Breast epithelium (tissue), 4 donors: ENCODE results near the gene PTPRN. TPM values are rescaled to one million over a fixed set of nuclear protein-coding genes. Genes with fewer than 3 reads are reported as not detected.
"Not testable (repeated sequence)": the region's sequence is repeated elsewhere in the genome, so short reads cannot be mapped to it uniquely, and the experiment has no call there.

Source experiments
- DNase-seq, 2 donors: peaks; one replicate each; pipeline ENCODE4 v3.0.0-alpha.2; 2019; ENCODE audit warnings: low spot score in 2 of 2
- H3K27ac ChIP-seq, 2 donors: fragments of 200-600 bp; sonication (generic) in 1 of 2; one replicate each; pipeline ENCODE4 v1.5.1; 2016 to 2019; ENCODE audit warnings: mild to moderate bottlenecking in 1 of 2
- H3K27me3 ChIP-seq, 2 donors: fragments of 200-600 bp; sonication (generic) in 1 of 2; one replicate each; pipeline versions ENCODE4 v1.5.1 to v1.6.0; 2017 to 2019; ENCODE audit warnings: control low read depth in 1 of 2, mild to moderate bottlenecking in 1 of 2
- H3K36me3 ChIP-seq: fragments of 200-600 bp; one replicate; pipeline ENCODE4 v1.5.1; 2019
- H3K4me1 ChIP-seq, 2 donors: fragments of 200-600 bp; sonication (generic); one replicate each; pipeline ENCODE4 v1.5.1; 2016 to 2019; ENCODE audit warnings: control low read depth in 1 of 2
- H3K4me3 ChIP-seq, 3 donors: fragments of 200-600 bp; sonication (generic); 1 replicate in 2 of 3; 2 replicates in 1 of 3; pipeline ENCODE4 v1.5.1; 2016 to 2019; ENCODE audit warnings: mild to moderate bottlenecking in 3 of 3, moderate library complexity in 2 of 3
- H3K9me3 ChIP-seq, 2 donors: fragments of 200-600 bp; sonication (generic) in 1 of 2; one replicate each; pipeline ENCODE4 v1.5.1; 2016 to 2019; ENCODE audit warnings: control low read depth in 1 of 2
- POLR2A ChIP-seq: fragments of 450-650 bp; IDR thresholded peaks from one replicate; pipeline ENCODE4 v1.6.1; 2016; ENCODE audit warnings: antibody characterized with exemption, mild to moderate bottlenecking, moderate library complexity
- POLR2AphosphoS5 ChIP-seq, 3 donors: sonication (generic); formaldehyde crosslinking; IDR thresholded peaks; one replicate each; pipeline ENCODE4 v1.6.1; 2017; ENCODE audit warnings: antibody characterized with exemption in 3 of 3
- intact Hi-C: fragments of 100-400 bp; cut with DNase I; formaldehyde crosslinking; loops from one replicate; pipeline ENCODE4 v1.15.1; 2023; ENCODE audit warnings: low total_unique reads
- total RNA-seq, 3 donors: library from RNA; depleted of rRNA; stranded (reverse); fragments of >200 nt; gene quantifications; one replicate each; pipeline ENCODE4 v1.1.0, GENCODE V29; 2016
- TF ChIP-seq, protein P1 (sequence below), 3 donors: fragments of 450-650 bp; IDR thresholded peaks; one replicate each; pipeline ENCODE4 v1.5.1; 2016 to 2017; ENCODE audit warnings: antibody characterized with exemption in 3 of 3, mild to moderate bottlenecking in 3 of 3, moderate library complexity in 3 of 3

The PTPRN gene
- total RNA-seq, 3 donors from 2014 or later = 0.33 to 0.44 TPM; not detected in 1

DNA sequence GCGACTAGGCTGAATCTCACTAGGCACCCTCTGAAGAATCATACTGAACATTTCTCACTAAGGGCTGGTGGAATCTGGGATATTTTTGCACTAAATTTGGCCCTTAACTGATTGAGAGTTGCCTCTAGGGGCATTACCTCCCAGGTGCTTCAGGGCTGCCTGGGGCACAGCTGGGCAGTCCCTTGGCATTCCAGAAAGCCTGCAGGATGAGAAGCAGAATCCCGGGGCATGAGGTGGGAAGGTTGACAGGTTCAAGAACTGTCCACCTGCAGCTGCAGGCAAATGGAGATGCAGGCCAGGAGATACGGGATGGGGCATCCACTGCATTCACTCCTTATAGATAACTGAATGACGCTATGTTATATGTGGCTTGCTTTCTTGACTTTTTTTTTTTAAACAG lies 15.9 kb upstream of the PTPRN start:
- H3K27ac ChIP-seq = no peak overlapping the region
- no peak for DNase-seq
- H3K9me3 ChIP-seq = no peaks in the 10 kb centered on the region
- H3K36me3 ChIP-seq = no peaks in the 10 kb centered on the region
- intact Hi-C loops = no loop called here
- H3K4me3 ChIP-seq = no peak overlapping the region
- H3K4me1 ChIP-seq = no peaks in the 10 kb centered on the region
- H3K27me3 ChIP-seq = no peaks in the 10 kb centered on the region
- no peak for TF ChIP-seq POLR2A
- TF ChIP-seq POLR2AphosphoS5 (IDR thresholded peaks at IDR 0.05) = no peak
- TF ChIP-seq, protein P1, sequence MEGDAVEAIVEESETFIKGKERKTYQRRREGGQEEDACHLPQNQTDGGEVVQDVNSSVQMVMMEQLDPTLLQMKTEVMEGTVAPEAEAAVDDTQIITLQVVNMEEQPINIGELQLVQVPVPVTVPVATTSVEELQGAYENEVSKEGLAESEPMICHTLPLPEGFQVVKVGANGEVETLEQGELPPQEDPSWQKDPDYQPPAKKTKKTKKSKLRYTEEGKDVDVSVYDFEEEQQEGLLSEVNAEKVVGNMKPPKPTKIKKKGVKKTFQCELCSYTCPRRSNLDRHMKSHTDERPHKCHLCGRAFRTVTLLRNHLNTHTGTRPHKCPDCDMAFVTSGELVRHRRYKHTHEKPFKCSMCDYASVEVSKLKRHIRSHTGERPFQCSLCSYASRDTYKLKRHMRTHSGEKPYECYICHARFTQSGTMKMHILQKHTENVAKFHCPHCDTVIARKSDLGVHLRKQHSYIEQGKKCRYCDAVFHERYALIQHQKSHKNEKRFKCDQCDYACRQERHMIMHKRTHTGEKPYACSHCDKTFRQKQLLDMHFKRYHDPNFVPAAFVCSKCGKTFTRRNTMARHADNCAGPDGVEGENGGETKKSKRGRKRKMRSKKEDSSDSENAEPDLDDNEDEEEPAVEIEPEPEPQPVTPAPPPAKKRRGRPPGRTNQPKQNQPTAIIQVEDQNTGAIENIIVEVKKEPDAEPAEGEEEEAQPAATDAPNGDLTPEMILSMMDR (IDR thresholded peaks at IDR 0.05) = no peak

DNA sequence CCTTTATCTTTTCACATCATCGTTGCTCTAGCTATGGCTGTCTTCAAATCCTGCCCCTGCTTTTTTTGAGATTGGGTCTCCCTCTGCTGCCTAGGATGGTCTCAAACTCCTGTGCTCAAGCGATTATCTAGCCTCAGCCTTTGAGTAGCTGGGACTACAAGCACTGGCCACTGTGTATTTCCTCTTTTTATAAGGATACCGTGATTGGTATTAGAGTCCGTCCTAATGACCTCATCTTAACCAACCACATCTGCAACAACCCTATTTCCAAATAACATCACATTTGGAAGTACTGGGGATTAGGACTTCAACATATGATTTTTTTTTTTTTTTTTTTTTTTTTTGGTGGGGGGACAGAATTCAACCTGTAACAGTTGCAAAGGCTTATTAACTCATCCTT lies 14.2 kb upstream of the PTPRN start:
- H3K9me3 ChIP-seq = no peaks in the 10 kb centered on the region
- H3K27me3 ChIP-seq = no peaks in the 10 kb centered on the region
- intact Hi-C loops = no loop called here
- H3K4me1 ChIP-seq = no peaks in the 10 kb centered on the region
- no peaks in the 10 kb centered on the region for H3K36me3 ChIP-seq
- no peak overlapping the region for H3K27ac ChIP-seq
- TF ChIP-seq, protein P1 (IDR thresholded peaks at IDR 0.05) = no peak
- TF ChIP-seq POLR2AphosphoS5 (IDR thresholded peaks at IDR 0.05) (no peak), POLR2A (no peak)
- no peak for DNase-seq
- H3K4me3 ChIP-seq = no peak overlapping the region

DNA sequence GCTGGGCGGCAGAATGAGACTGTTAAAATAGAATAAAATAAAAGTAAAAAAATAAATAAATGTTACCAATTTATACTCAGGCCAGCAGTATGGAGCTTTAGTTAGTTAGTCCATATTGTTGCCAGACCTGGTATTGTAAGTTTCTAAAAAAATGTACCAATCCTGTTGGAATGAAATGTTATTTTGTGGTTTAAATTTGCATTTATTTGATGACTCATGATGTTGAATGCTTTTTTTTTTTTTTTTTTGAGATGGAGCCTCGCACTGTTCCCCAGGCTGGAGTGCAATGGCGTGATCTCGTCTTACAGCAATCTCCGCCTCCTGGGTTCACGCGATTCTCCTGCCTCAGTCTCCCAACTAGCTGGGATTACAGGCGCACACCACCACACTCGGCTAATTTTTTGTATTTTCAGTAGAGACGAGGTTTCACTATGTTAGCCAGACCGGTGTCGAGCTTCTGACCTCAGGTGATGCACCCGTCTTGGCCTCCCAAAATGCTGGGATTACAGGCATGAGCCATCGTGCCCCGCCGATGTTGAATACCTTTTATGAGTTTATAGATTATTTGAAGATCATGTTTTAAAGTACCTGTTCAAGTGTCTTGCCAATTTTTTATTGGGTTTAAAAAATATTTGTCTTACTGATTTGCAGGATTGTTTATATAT lies 5.7 kb upstream of the PTPRN start:
- TF ChIP-seq POLR2A (no peak), POLR2AphosphoS5 (IDR thresholded peaks at IDR 0.05) (no peak)
- TF ChIP-seq, protein P1 (IDR thresholded peaks at IDR 0.05) = no peak
- Histone ChIP-seq H3K4me1 (no peaks in the 10 kb centered on the region), H3K27me3 (peaks cover 0 to 6% of the 10 kb centered on the region in 2 donors), H3K27ac (no peak overlapping the region), H3K4me3 (no peak overlapping the region), H3K9me3 (no peaks in the 10 kb centered on the region), H3K36me3 (no peaks in the 10 kb centered on the region)
- no peak for DNase-seq
- intact Hi-C loops = loop anchor here (5.0 kb wide), 1 partner anchor 698 kb away; no protein-coding TSS in a partner anchor

GRCh38 chr2:219312683-219313263 lies 3.6 kb upstream of the PTPRN start:
- DNase-seq, H3K27ac ChIP-seq, H3K36me3 ChIP-seq, H3K9me3 ChIP-seq, intact Hi-C loops, H3K4me3 ChIP-seq, H3K4me1 ChIP-seq: not testable (repeated sequence)
- peaks cover 0 to 28% of the 10 kb centered on the region in 2 donors for H3K27me3 ChIP-seq

- Histone ChIP-seq H3K36me3 (no peaks in the 10 kb centered on the region), H3K4me1 (no peaks in the 10 kb centered on the region), H3K27me3 (peaks cover 0 to 37% of the 10 kb centered on the region in 2 donors), H3K27ac (no peak overlapping the region), H3K4me3 (no peak overlapping the region), H3K9me3 (no peaks in the 10 kb centered on the region)
- TF ChIP-seq POLR2AphosphoS5 (IDR thresholded peaks at IDR 0.05) = no peak
- TF ChIP-seq, protein P1 (IDR thresholded peaks at IDR 0.05) = no peak
- no peak for TF ChIP-seq POLR2A
- DNase-seq = no peak
- intact Hi-C loops = no loop called here
Measured at GRCh38 chr2:219308142-219309101, 779 bp downstream of the PTPRN start.
